DMS 273 (cell line): ENCODE measurements around the gene TMEM175.

ENCODE experiments used
- DNase-seq: peaks from one replicate; lab custom pipeline; 2025; ENCODE audit not compliant: unreplicated experiment; lab: John Stamatoyannopoulos, UW

TMEM175 gene

GRCh38 chr4:988726-989721 is 56.8 kb downstream of the TMEM175 start:
- DNase-seq = peak; percentile 52

DNA sequence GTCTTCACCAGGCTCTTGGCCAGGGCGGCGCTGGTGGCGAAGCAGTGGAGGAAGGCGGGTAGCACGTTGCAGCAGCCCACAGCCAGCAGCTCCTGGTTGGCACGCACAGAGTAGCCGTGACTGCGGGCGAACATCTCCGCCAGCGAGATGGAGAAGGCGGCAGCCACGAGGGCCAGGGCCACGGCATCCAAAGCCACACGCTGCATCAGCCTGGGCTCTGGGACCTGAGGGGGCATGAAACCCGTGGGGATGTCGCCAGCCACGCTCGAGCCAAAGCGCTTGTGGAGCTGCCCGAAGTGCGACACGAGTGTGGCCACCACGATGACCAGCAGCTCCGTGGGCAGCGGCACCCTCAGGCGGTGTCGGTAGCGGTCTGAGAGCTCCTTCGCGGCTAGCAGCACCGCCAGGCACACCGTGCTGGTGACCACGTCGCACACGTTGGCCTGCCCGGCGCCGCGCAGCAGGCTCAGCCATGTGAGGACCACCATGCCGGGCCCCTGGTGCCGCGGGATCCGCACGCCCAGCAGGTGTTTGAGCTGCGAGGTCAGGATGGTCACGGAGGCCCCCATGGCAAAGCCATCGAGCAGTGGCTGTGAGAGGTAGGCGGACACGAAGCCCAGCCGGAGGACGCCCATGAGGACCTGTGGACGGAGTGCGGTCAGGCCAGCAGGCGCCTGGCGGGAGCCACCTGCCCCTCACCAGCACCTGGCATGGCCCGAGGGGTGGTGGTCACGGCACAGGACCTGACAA is 57.6 kb downstream of the TMEM175 start:
- no peak for DNase-seq

DNA sequence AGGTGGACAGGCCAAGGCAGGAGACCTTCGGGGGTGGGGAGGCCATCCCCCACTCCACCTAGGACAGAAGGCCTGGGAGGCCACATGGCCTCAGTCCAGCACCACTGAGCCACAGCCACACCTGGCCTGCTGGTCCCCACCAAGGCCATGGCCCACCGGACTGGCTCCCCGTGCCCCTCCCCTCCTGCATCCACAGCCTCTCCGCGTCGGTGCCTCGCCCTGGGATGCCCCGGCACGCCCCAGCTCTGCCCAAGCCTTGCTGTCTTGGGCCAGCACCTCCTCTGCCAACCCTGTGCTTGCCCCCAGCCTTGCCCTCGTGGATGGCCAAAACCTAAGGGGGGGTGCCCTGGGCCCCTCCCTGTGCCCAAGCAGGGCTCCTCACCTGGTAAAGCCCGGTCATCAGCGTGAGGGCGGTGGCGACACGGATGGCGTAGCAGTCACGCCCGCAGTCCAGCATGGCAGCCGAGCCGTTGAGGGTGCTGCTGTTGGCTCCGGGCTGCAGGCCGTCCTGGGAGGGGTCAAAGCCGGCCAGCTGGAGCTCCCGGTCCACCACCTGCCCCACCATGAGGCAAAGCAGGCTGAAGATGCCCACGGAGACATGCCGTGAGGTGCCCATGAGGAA is 58.6 kb downstream of the TMEM175 start:
- DNase-seq = no peak

DNA sequence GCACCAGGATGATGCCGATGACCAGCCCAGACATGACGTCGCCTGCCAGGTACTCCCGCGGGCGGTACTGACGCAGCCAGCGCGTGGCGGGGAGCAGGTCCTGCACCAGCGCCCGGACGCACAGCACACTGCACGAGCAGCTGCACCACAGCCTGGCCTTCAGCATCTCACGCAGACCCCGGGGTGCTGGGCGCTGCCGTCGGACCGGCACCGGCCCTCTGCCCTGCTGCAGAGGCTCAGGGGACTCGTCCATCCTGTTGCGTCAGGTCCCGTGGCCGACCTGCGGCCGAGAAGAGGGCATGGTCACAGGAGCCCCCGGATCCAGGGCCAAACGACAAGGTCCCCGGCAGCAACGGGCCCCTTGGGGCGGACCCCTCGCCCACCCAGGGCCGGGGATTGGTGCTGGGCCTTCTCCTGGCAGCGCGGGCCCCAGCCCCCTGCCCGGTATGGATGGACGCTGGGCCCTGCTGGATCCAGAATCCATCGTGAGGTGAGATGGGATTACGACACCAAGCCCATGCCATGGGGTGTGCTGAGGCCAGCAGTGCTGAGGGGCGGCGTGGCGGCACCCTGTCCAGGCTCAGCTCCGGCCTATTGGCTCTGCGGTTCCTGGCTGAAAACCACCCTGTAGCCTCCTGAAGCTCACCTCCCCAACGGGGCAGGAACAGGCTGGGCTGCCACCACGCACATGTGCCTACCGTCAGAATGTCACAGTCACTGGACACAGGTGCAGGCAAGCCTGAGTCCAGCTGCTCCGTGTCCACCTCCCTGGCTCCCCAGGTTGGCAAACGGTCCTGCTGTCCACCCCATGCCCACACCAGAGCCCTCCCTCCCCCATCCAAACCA is 59.4 kb downstream of the TMEM175 start:
- DNase-seq = no peak

DNA sequence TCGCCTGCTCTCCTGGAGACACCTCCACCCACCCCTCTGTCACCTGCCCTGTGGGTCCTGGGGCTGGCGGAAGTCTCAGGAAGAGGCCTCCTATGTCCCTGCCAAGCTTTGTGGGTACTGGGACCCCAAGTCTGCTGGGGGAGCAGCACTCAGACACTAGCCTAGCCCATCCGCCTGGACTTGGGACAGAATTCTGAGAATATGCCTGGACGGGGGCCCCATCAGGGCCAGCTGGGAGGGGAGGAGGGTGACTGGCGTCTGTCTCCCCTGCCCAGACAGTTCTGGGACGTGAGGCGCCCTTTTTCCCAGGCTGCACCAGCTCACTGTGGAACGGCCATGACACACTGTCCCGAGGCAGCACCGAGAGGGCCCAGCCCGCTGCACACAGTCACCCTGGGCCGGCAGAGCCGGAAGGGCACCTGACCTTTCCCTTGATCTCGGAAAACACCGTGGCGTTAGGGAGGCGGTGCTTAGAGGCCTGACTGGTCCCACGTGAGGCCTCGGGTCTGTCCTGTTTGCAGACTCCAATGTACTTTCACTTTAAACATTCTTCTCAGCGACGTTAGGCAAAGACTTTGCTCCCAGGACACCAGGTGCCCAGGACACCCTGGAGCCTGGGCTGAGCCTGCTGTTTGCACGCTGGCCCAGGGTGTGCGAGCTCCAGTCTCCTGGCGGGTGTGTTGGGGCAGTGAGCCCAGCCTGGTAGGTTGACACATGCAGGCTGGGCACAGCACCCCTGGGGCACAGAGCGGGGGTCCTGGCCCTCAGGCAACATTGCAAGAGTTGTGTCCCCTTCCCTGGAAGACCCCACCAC is 60.2 kb downstream of the TMEM175 start:
- no peak for DNase-seq

DNA sequence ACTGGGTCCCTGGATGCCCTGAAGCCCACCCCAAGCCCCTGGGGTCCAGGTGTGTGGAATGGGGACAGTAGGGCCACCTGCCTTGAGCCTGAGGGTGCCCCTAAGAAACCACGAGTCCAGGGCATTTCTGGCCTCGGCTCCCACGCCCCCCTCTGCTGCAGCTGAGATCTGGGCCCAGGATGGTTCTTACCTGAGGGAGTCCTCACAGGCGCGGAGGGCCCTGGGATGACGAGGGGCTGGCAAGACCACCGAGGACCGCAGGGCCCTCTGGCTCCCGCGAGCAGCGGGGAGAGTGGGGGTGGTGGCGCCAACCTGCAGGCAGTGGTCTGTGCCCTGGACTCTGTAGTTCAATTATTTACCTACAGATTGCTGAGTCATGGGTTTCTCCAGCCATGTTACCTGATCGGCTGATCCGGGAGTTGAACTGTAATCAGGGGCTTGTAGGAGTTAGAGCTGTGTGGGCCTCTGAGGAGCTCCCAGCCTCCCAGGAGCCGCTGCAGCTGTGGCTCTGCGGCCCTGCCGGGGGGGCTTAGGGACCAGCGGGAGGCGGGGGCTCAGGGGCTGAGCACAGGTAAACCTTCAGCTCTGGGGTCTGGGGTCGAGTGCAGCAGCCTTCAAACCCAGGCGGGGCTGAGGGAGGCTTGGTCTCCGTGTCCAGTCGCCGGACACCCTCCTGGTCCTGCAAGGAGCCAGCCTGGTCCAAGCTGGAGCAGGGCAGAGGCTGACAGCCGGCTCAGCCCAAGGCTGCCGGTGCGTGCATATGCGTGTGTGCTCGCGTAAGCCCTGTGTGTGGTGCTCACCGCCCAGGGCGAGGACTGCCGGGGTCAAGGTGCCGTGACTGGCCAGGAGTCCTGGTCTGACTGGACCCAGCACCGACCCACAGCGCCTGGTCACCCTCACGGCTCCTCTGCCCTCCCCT is 61.1 kb downstream of the TMEM175 start, which contains the start of gene SLC26A1:
Gene SLC26A1 (minus strand): TSS at position 294 of the 919 bp plus-strand sequence. CDS start 1,701 bp downstream, outside the sequence.
- peak; percentile 30 for DNase-seq

DNA sequence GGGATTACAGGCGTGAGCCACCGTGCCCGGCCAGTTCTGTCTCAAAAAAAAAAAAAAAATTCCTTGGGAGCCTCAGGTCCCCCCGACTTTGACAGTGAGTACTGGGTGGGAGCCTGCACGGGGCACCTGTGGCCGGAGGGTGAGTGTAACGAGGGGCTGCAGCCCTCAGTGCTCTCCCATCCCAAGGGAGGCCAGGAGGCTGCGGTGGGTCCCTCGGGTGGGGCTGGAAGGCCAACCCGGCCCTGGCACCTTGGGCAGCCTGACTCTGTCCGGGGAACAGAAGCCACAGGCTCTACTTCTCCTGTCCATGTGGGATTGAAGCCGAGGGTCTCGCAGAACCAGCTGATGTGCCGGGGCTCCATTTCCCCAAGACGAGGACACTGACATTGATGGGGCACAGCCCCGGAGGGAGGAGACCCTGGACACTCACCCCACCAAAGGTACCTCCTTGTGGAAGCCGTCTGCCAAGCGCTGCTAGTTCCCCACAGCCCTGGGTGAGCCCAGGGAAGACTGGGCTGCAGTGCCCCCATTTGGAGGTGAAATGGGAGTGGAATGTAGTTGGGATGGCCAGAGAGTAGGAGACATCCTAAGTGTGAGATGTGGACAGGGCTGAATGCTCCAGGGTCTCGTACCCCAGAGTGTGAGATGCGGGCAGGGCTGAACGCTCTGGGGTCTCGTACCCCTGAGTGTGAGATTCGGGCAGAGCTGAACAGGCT is 63.2 kb downstream of the TMEM175 start:
- DNase-seq = peak; percentile 42

- no peak for DNase-seq
Measured at GRCh38 chr4:996030-996996, 64.1 kb downstream of the TMEM175 start.

DNA sequence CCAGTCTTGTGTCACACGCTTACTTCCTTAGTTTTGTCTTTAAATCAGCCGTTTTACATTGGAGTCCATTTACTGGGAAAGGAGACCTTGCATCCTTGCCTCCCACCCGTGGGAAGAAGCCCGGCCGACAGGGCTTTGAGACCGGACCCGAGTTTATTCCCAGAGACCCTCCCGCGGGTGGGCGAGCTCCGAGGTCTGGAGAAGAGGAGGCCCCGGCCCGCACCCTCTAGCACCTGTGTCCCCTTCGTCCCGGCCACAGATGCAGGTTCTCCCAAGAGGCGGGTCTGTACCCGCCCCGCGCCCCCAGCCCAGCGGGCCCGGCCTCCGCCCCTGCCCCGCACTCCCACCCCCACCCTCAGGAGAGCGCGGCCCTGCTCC is 64.7 kb downstream of the TMEM175 start:
- DNase-seq = no peak

GRCh38 chr4:997375-998071 is 65.3 kb downstream of the TMEM175 start:
- DNase-seq = peak; percentile 41

DNA sequence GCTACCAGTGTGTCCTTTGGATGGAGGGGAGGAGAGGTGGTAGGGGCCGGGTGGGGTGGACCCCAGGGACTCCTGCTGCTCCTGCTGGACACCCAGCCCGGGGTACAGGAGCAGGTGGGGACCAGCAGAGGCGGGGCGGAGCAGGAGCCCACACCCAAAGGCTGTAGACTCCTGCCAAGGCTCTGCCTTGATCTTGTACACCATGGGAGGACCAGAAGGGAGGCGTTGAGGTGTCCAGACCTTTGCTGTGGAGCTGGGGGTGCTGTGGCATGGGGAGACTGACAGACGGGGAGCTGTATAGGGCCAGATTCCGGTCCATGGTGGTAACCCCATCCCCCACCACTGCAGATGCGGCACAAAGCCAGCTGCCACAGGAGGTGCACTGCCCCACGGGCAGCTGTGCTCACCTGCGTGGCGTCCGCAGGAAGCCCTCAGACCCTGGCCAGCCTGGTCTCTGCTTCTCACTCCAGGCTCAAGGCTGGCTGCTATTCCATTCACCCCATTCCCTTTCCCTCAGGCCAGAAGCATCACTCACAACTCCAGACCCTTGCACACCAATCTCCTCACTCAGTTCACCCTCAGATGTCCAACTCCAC is 65.9 kb downstream of the TMEM175 start:
- no peak for DNase-seq

- DNase-seq = peak; percentile 71
Measured at GRCh38 chr4:999240-999863, 67.1 kb downstream of the TMEM175 start.

DNA sequence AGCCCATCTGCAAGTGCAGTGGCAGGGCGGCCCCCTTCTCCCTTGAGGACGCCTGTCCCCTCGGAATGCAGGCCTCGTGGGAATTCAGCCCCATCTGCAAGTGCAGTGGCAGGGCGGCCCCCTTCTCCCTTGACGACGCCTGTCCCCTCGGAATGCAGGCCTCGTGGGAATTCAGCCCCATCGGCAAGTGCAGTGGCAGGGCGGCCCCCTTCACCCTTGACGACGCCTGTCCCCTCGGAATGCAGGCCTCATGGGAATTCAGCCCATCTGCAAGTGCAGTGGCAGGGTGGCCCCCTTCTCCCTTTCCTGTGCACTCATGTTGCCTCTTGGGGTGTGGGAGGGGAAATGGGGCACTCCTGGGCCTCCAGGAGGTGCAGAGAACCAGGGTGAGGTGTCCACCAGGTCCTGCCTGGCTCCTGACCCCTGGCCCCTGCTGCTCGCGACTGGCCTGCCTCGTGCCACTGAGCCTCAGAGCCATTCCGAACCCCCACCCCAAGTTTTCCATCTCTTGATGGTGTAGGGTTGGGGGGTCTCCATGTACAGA is 67.7 kb downstream of the TMEM175 start:
- DNase-seq = no peak

DNA sequence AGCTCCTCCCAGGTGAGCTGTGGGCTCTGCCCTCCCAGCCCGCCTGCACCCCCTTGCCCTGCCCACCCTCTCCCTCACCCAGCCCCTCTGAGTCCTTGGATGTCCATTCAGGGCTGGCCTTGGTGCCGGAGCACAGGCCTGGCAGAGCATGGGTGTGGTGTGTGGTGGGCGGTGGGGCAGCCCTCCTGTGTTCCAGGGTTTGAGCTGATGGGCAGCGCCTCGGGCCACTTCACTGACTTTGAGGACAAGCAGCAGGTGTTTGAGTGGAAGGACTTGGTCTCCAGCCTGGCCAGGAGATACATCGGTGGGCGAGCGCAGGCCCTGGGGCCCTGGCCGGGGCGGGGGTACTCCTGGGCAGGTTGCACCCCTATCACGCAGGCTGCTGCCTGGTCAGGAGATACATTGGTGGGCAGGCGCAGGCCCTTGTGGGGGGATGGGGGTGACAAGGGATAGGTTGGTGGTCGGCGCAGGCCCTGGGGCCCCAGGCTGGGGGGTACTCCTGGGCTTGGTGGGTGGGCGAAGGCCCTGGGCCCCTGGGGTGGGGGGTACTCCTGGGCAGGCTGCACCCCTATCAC is 68.5 kb downstream of the TMEM175 start:
- no peak for DNase-seq
